SJCRH30 (cell line): ENCODE results near the gene SLC22A31. TPM values are rescaled to one million over a fixed set of nuclear protein-coding genes. Genes with fewer than 3 reads are reported as not detected.
A peak's percentile ranks its signal among the peaks of the same experiment; 100 is the strongest.
"Not testable (repeated sequence)": the region's sequence is repeated elsewhere in the genome, so short reads cannot be mapped to it uniquely, and the experiment has no call there.

Experiments used
- DNase-seq, 2 experiments: peaks; one replicate each; pipeline ENCODE4 v3.0.0-alpha.2; 2015 to 2020
- H3K27ac ChIP-seq: fragments of 250-450 bp; sonication (Bioruptor Pico); 2 replicates; pipeline ENCODE4 v1.5.1; 2020; ENCODE audit warnings: mild to moderate bottlenecking, moderate library complexity
- H3K27me3 ChIP-seq: fragments of 250-450 bp; sonication (Bioruptor Pico); 2 replicates; pipeline ENCODE4 v1.5.1; 2020; ENCODE audit warnings: mild to moderate bottlenecking, moderate library complexity
- H3K36me3 ChIP-seq: fragments of 250-450 bp; sonication (Bioruptor Pico); 2 replicates; pipeline ENCODE4 v1.5.1; 2020; ENCODE audit warnings: mild to moderate bottlenecking, moderate library complexity
- H3K4me1 ChIP-seq: fragments of 250-450 bp; sonication (Bioruptor Pico); 2 replicates; pipeline ENCODE4 v1.5.1; 2020; ENCODE audit warnings: mild to moderate bottlenecking, moderate library complexity
- H3K4me3 ChIP-seq: fragments of 250-450 bp; sonication (Bioruptor Pico); 2 replicates; pipeline ENCODE4 v1.5.1; 2020; ENCODE audit warnings: mild to moderate bottlenecking, moderate library complexity
- H3K9me3 ChIP-seq: fragments of 250-450 bp; sonication (Bioruptor Pico); replicated peaks from 2 replicates; pipeline ENCODE4 v1.5.1; 2020; ENCODE audit warnings: mild to moderate bottlenecking, moderate library complexity
- total RNA-seq: library from RNA; depleted of rRNA; stranded (reverse); fragments of >200 nt; shearing (Covaris generic); gene quantifications from 2 replicates; pipeline ENCODE4 v1.2.3, GENCODE V29; 2014

The SLC22A31 gene
- total RNA-seq, 1 experiment from 2014 or later: not detected

GRCh38 chr16:89172171-89172527, 28.2 kb downstream of the SLC22A31 start:
- no peaks in the 10 kb centered on the region; the same call in 1 of the 2 replicates for H3K27me3 ChIP-seq
- H3K9me3 ChIP-seq: no peaks in the 10 kb centered on the region
- peaks cover 50% of the 10 kb centered on the region for H3K4me1 ChIP-seq
- DNase-seq: peak in 1 of 2 experiments; percentile 49
- H3K4me3 ChIP-seq: peak overlapping the region; percentile 98
- H3K27ac ChIP-seq: peak overlapping the region; percentile 97
- peaks cover 43% of the 10 kb centered on the region for H3K36me3 ChIP-seq

GRCh38 chr16:89171216-89172170, 28.8 kb downstream of the SLC22A31 start, which contains the start of gene CDH15:
Gene CDH15, plus strand, starts transcription at chr16:89171748. Its CDS starts 84 bp downstream, at chr16:89171832.
- peak within 1 kb of the TSS; percentile 98 for H3K4me3 ChIP-seq
- H3K4me1 ChIP-seq: peaks cover 55% of the 10 kb centered on the region
- peak; percentile 100 for DNase-seq
- H3K36me3 ChIP-seq: peaks cover 38% of the 10 kb centered on the region
- H3K9me3 ChIP-seq: no peaks in the 10 kb centered on the region
- H3K27ac ChIP-seq: peak within 1 kb of the TSS; percentile 97
- H3K27me3 ChIP-seq: no peaks in the 10 kb centered on the region; the same call in 1 of the 2 replicates

DNA sequence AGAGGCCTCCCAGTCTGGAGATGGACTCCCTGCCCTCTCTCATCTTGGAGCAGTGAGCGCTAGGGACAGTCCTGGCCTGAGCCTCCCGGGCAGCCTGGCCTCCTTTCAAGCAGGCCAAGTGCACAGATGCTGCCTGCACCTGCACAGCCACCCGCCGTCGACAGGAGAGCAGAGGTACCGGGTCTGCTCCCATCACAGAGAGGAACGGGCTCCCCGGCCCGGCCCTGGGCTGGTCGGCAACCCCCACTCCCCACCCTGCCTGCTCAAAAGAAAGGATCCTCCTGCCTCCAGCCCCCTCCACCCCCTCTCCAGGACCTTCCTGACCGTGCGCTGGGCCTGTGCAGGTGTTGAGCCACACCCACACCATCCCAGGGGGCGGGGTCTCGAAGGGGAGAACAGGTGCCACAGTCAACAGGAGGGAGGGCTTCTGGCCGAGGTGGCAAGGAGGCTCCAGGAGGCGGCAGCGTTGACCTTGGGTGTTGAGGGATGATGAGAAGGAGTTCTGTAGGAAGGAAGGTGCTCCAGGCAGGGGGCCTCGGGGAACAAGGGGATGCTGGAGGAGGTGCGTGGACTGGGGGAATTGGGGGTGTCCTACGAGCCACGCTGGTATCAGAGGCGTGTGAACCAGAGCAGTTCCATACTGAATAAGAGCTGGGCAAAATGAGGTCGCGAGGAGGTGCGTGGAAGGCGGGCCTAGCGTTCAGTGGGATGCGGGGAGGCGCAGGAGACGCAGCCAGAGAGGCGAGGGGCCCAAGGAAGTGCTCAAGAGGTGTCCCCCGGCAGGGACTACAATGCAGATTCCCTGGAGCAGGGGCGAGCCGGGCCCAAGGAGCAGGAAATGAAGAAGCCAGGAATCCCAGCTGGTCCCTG, 29.8 kb downstream of the SLC22A31 start:
- H3K36me3 ChIP-seq: peaks cover 28% of the 10 kb centered on the region
- peak overlapping the region; percentile 50 for H3K4me3 ChIP-seq
- H3K9me3 ChIP-seq: no peaks in the 10 kb centered on the region
- H3K4me1 ChIP-seq: peaks cover 52% of the 10 kb centered on the region
- DNase-seq: peak; percentile 63 to 65
- H3K27ac ChIP-seq: no peak overlapping the region
- no peaks in the 10 kb centered on the region; the same call in 1 of the 2 replicates for H3K27me3 ChIP-seq

DNA sequence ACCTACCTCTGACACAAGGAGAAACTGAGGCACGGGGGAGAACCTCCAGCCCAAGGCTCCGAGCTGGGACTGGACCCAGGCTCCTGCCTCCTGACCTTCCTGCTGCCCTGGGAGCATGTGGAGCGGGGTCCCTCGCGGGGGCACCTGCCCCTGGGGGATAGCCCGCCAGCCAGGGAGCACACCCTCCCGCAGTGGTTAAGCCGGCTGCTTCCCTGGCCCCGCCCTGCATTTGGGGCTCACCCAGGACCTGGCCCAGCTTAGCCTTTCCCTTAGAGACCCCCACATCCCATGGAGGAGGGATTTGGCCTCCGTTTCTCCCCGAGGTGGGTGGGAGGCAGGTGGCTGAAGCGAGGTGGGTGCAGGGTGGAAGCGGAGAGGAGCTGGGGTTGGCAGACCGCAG, 30.6 kb downstream of the SLC22A31 start:
- Histone ChIP-seq H3K4me3 (no peak overlapping the region), H3K27me3 (no peaks in the 10 kb centered on the region; the same call in 1 of the 2 replicates), H3K4me1 (peaks cover 44% of the 10 kb centered on the region), H3K36me3 (peaks cover 20% of the 10 kb centered on the region), H3K27ac (no peak overlapping the region), H3K9me3 (no peaks in the 10 kb centered on the region)
- no peak for DNase-seq

- DNase-seq: peak; percentile 62 to 69
- H3K36me3 ChIP-seq: peaks cover 8% of the 10 kb centered on the region; the same call in 1 of the 2 replicates
- no peak overlapping the region for H3K27ac ChIP-seq
- H3K4me3 ChIP-seq: no peak overlapping the region
- H3K4me1 ChIP-seq: peaks cover 32% of the 10 kb centered on the region
- no peaks in the 10 kb centered on the region; the same call in 1 of the 2 replicates for H3K27me3 ChIP-seq
- no peaks in the 10 kb centered on the region for H3K9me3 ChIP-seq
Measured at GRCh38 chr16:89168381-89169189, 31.8 kb downstream of the SLC22A31 start.

DNA sequence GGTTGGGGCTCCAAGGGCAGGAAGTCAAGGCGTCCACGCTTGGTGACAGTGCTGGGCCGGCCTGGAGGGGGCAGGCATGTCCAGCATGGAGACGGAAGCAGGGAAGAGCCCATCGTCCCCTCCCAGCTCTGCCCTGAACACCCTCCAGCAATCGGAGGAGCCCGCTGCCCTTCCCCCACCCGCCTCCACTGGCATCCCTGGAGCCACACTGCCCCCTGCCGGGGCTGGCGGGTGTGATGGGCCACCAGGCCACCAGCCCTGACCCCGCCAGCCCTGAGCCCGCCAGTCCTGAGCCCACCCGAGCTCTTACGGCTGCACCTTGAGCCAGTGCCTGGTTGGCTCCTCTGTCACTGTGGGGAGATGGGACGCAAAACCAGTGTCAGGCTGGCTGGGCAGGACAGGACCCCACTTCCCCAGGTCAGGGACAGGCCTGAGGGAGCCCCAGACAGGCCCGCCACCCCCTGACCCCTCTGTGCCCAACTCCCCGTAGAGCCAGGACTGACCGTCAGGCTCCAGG, 32.9 kb downstream of the SLC22A31 start:
- H3K9me3 ChIP-seq: no peaks in the 10 kb centered on the region
- H3K36me3 ChIP-seq: 0 out of 2 replicates have a peak, but pooled peaks cover 3% of the 10 kb centered on the region
- H3K4me3 ChIP-seq: no peak overlapping the region
- H3K4me1 ChIP-seq: peaks cover 26% of the 10 kb centered on the region
- no peaks in the 10 kb centered on the region; the same call in 1 of the 2 replicates for H3K27me3 ChIP-seq
- H3K27ac ChIP-seq: no peak overlapping the region
- DNase-seq: peak; percentile 98

DNA sequence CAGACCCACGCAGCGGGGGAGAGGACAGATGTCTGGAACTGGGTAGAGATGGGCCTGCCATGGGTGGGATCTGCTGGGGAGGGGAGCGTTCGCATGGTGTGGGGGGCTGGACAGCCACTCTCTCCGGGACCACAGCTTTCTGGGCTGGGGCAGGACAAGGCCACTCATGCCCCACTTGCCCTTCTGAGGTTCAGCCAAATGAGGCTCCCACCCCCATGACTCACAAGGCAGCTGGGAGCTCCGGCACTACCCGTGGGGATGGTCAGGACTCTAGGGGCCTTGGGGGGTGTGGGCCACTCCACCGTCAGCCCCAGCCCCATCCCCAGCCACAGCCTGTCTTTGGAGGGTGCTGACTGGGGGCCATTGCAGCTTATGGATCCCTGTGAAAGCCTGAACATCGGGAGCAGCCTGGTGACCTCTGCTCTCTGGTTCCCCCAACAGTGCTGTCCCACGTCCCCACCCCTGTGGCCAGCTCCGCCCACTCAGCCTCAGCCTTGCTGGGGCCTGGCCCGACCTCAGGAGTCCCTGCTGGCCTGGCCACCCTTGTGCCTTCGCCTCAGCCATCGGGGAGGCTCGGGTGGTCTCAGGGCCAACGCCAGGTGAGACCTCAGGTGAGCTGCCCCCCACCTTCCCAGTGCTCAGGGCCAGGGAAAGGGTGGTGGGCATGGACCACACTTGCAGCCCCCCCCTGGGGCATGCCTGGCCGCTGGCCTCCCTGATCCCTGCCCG, 33.5 kb downstream of the SLC22A31 start:
- Histone ChIP-seq H3K4me1 (peaks cover 26% of the 10 kb centered on the region), H3K27me3 (no peaks in the 10 kb centered on the region; the same call in 1 of the 2 replicates), H3K27ac (no peak overlapping the region), H3K9me3 (no peaks in the 10 kb centered on the region), H3K36me3 (0 out of 2 replicates have a peak, but pooled peaks cover 2% of the 10 kb centered on the region), H3K4me3 (no peak overlapping the region)
- DNase-seq: peak in 1 of 2 experiments; percentile 51

- not testable (repeated sequence) for H3K27me3 ChIP-seq, H3K27ac ChIP-seq, DNase-seq, H3K36me3 ChIP-seq, H3K9me3 ChIP-seq, H3K4me3 ChIP-seq
- peaks cover 22% of the 10 kb centered on the region for H3K4me1 ChIP-seq
Measured at GRCh38 chr16:89165681-89165979, 34.7 kb downstream of the SLC22A31 start.

DNA sequence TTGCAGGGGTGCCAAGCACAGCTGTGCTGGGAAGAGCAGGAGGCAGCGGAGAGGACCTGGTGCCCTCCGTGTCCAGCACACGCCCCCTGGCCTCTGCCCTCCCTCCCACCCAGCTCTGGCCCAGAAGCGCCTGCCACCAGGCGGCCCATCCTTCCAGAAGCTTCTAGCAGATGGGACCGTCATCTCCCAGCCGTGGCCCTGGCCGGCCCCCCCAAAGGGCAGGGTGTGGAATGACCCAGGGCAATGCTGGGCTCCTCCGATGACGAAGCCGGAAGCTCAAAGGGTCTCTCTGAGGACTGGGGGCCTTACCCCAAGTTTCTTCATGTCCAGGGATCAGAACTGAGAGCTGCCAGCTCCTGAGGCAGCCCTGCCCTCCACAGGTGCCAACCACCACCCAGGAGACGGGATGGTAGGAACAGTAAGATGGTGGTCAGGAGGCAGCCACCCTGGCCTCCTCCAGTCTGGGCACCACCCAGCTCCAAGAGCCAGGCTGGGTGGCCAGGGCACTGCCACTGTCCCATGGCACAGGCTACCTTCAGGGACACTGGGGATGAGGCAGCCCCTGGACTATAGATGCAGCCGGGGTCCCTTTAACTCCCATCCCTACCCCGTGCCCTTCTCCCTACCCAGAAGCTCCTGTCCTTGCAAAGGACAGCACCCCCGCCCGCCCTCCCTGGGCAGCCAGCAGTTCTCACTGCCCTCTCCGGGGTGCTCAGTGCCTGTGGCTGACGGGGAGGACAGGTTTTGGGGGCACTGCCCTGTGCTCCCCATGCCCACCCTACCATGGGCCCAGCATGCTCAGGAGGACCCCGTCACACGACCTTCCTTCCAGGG, 35.3 kb downstream of the SLC22A31 start:
- no peak overlapping the region for H3K27ac ChIP-seq
- H3K4me3 ChIP-seq: no peak overlapping the region
- H3K4me1 ChIP-seq: peaks cover 20% of the 10 kb centered on the region
- no peaks in the 10 kb centered on the region for H3K9me3 ChIP-seq
- no peaks in the 10 kb centered on the region; the same call in 1 of the 2 replicates for H3K27me3 ChIP-seq
- H3K36me3 ChIP-seq: no peaks in the 10 kb centered on the region
- DNase-seq: no peak

GRCh38 chr16:89164436-89164835, 35.9 kb downstream of the SLC22A31 start:
- no peak overlapping the region for H3K27ac ChIP-seq
- no peak for DNase-seq
- H3K36me3 ChIP-seq: no peaks in the 10 kb centered on the region
- H3K27me3 ChIP-seq: no peaks in the 10 kb centered on the region; the same call in 1 of the 2 replicates
- H3K4me1 ChIP-seq: peaks cover 19% of the 10 kb centered on the region
- no peaks in the 10 kb centered on the region for H3K9me3 ChIP-seq
- no peak overlapping the region for H3K4me3 ChIP-seq

GRCh38 chr16:89163297-89163696, 37.0 kb downstream of the SLC22A31 start:
- H3K4me1 ChIP-seq: peaks cover 7% of the 10 kb centered on the region
- H3K9me3 ChIP-seq: peaks cover 3% of the 10 kb centered on the region; the same call in 1 of the 2 replicates
- H3K4me3 ChIP-seq: no peak overlapping the region
- no peaks in the 10 kb centered on the region for H3K27me3 ChIP-seq
- no peaks in the 10 kb centered on the region for H3K36me3 ChIP-seq
- DNase-seq: no peak
- H3K27ac ChIP-seq: no peak overlapping the region

DNA sequence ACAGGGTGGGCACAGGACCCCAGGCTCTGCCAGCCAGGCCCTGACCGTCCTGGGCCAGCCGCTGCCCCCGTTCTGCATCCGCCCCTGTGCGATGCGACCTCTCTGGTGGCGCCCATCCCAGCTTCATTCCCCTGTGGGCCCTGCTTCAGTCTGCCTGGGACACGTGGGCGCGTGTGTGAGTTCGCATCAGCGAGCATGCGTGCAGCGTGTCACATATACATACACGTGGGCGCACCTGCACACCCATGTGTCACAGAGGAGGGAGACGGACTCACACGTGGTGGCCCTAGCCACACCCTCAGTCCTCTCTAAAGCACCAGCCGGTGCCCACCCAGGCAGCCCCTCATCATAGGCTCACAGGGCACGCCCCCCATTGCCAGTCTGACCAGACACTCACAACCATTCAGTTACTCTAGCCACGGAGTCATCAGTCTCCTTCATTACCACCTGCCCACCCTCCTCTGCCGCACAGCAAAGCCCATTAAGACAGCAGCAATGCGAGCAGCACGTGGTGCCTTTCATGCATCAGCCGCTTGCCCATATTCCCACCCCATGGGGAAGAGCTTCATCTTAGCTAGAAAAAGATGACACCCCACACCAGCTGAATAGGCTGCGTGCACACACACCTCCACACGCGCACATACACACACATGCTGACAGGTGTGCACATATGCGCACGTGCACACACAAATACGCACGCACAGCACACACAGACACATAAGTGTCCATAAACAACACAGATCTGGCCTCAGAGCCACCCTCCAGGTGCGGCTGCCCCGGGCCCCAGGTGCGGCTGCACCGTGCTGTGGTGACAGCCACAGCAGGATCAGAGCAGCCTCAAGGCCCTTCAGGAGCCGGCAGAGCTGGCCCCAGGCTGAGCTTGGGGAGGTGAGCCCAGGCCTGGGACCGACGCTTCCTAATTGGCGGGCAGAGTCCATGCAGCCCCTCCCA, 38.3 kb downstream of the SLC22A31 start:
- DNase-seq: no peak
- Histone ChIP-seq H3K27ac (no peak overlapping the region), H3K27me3 (no peaks in the 10 kb centered on the region)

More for the DNA sequence above, 38.3 kb downstream of the SLC22A31 start:
- H3K36me3 ChIP-seq: no peaks in the 10 kb centered on the region
- no peak overlapping the region for H3K4me3 ChIP-seq
- peaks cover 4% of the 10 kb centered on the region for H3K4me1 ChIP-seq
- H3K9me3 ChIP-seq: peaks cover 3% of the 10 kb centered on the region; the same call in 1 of the 2 replicates
